Measurements from ENCODE around the gene UBE2R2.
"Not testable (repeated sequence)": the region's sequence is repeated elsewhere in the genome, so short reads cannot be mapped to it uniquely, and the experiment has no call there.

Gene UBE2R2

DNA sequence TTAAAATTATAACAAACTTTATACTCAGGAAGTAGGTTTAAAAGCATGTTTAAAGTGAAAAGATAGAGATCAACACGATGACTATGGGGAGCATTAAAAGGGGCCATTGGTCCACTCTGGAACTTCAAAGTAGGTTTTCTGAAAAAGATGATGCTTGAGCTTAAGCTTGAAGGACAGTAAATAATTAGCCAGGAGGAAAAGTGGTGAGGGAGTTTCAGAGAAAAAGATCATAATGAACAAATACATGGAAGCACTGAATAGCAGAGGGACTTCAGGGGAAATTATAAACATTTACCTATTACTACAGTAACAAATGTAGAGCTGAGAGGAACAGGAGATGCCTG lies 8.0 kb upstream of the UBE2R2 start:
- not testable (repeated sequence) for H3K27me3 ChIP-seq (ENCODE audit: insufficient read depth, low read length); H3K4me1 ChIP-seq (ENCODE audit: insufficient read depth, low read length); H3K4me3 ChIP-seq (ENCODE audit: low read length); H3K36me3 ChIP-seq (ENCODE audit: insufficient read depth, low read length); H2AFZ ChIP-seq (ENCODE audit: low read depth, low read length); H3K9me3 ChIP-seq (ENCODE audit: low read length)

- Histone ChIP-seq H3K9me3 (ENCODE audit: low read length) (no peaks in the 10 kb centered on the region), H3K4me3 (ENCODE audit: low read length) (no peak overlapping the region), H2AFZ (ENCODE audit: low read depth, low read length) (no peak overlapping the region), H3K36me3 (ENCODE audit: insufficient read depth, low read length) (no peaks in the 10 kb centered on the region), H3K4me1 (ENCODE audit: insufficient read depth, low read length) (no peaks in the 10 kb centered on the region), H3K27me3 (ENCODE audit: insufficient read depth, low read length) (no peaks in the 10 kb centered on the region)
Measured at GRCh38 chr9:33809506-33809905, 7.5 kb upstream of the UBE2R2 start.

- Histone ChIP-seq H2AFZ (ENCODE audit: low read depth, low read length) (no peak overlapping the region), H3K4me3 (ENCODE audit: low read length) (no peak overlapping the region), H3K9me3 (ENCODE audit: low read length) (no peaks in the 10 kb centered on the region), H3K36me3 (ENCODE audit: insufficient read depth, low read length) (no peaks in the 10 kb centered on the region), H3K4me1 (ENCODE audit: insufficient read depth, low read length) (peaks cover 9% of the 10 kb centered on the region), H3K27me3 (ENCODE audit: insufficient read depth, low read length) (no peaks in the 10 kb centered on the region)
Measured at GRCh38 chr9:33813712-33814641, 3.0 kb upstream of the UBE2R2 start.

- Histone ChIP-seq H2AFZ (ENCODE audit: low read depth, low read length) (no peak overlapping the region), H3K9me3 (ENCODE audit: low read length) (no peaks in the 10 kb centered on the region), H3K27me3 (ENCODE audit: insufficient read depth, low read length) (no peaks in the 10 kb centered on the region), H3K36me3 (ENCODE audit: insufficient read depth, low read length) (no peaks in the 10 kb centered on the region), H3K4me1 (ENCODE audit: insufficient read depth, low read length) (peaks cover 20% of the 10 kb centered on the region), H3K4me3 (ENCODE audit: low read length) (peak overlapping the region; percentile 61)
Measured at GRCh38 chr9:33815781-33816180, 1.2 kb upstream of the UBE2R2 start.

- Histone ChIP-seq H2AFZ (ENCODE audit: low read depth, low read length) (peak overlapping the region; percentile 49), H3K4me1 (ENCODE audit: insufficient read depth, low read length) (peaks cover 20% of the 10 kb centered on the region), H3K27me3 (ENCODE audit: insufficient read depth, low read length) (no peaks in the 10 kb centered on the region), H3K36me3 (ENCODE audit: insufficient read depth, low read length) (peaks cover 5% of the 10 kb centered on the region), H3K9me3 (ENCODE audit: low read length) (no peaks in the 10 kb centered on the region), H3K4me3 (ENCODE audit: low read length) (peak overlapping the region; percentile 76)
Measured at GRCh38 chr9:33817327-33818166, 587 bp downstream of the UBE2R2 start.

GRCh38 chr9:33818167-33818846 lies 1.3 kb downstream of the UBE2R2 start:
- H3K36me3 ChIP-seq (ENCODE audit: insufficient read depth, low read length): peaks cover 5% of the 10 kb centered on the region
- H3K9me3 ChIP-seq (ENCODE audit: low read length): no peaks in the 10 kb centered on the region
- no peaks in the 10 kb centered on the region for H3K27me3 ChIP-seq (ENCODE audit: insufficient read depth, low read length)
- H2AFZ ChIP-seq (ENCODE audit: low read depth, low read length): no peak overlapping the region
- H3K4me1 ChIP-seq (ENCODE audit: insufficient read depth, low read length): peaks cover 20% of the 10 kb centered on the region
- H3K4me3 ChIP-seq (ENCODE audit: low read length): peak overlapping the region; percentile 76

DNA sequence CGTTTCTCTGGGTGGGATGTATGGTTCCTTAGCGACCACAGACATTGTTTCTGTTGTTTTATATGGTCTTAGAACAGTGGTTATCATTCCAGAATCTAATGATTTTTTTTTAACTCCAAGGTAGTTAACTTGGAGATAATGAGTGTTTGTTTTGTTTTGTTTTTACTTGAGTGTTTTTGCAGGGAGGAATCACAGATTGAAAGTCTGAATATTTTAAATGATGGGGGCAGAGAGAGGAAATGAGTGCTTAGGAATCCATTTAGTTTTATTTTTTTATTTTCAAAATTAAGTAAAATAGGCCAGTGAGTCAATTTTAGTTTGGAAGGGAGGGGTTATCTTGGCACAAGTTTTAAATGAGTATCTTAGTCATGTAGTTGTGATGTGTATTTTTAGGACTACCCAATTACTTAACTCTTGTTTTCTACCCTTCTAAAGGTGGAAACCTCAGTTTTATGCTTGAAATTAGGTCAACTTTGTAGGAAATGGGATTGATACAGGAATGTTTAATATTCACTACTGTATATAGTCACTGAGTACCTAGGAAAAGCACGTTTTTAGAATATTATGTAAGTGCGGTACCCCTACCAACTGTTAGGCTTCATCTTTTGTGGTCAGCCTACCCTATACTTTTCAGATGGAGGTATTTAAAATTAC lies 2.0 kb downstream of the UBE2R2 start:
- H3K9me3 ChIP-seq (ENCODE audit: low read length): no peaks in the 10 kb centered on the region
- peaks cover 9% of the 10 kb centered on the region for H3K36me3 ChIP-seq (ENCODE audit: insufficient read depth, low read length)
- no peak overlapping the region for H2AFZ ChIP-seq (ENCODE audit: low read depth, low read length)
- H3K27me3 ChIP-seq (ENCODE audit: insufficient read depth, low read length): no peaks in the 10 kb centered on the region
- H3K4me3 ChIP-seq (ENCODE audit: low read length): peak overlapping the region; percentile 76
- peaks cover 20% of the 10 kb centered on the region for H3K4me1 ChIP-seq (ENCODE audit: insufficient read depth, low read length)

- H3K36me3 ChIP-seq (ENCODE audit: insufficient read depth, low read length): peaks cover 9% of the 10 kb centered on the region
- no peak overlapping the region for H2AFZ ChIP-seq (ENCODE audit: low read depth, low read length)
- H3K4me1 ChIP-seq (ENCODE audit: insufficient read depth, low read length): peaks cover 20% of the 10 kb centered on the region
- H3K27me3 ChIP-seq (ENCODE audit: insufficient read depth, low read length): no peaks in the 10 kb centered on the region
- H3K9me3 ChIP-seq (ENCODE audit: low read length): no peaks in the 10 kb centered on the region
- H3K4me3 ChIP-seq (ENCODE audit: low read length): peak overlapping the region; percentile 76
Measured at GRCh38 chr9:33820231-33820745, 3.3 kb downstream of the UBE2R2 start.

- no peak overlapping the region for H2AFZ ChIP-seq (ENCODE audit: low read depth, low read length)
- no peak overlapping the region for H3K4me3 ChIP-seq (ENCODE audit: low read length)
- H3K36me3 ChIP-seq (ENCODE audit: insufficient read depth, low read length): peaks cover 13% of the 10 kb centered on the region
- no peaks in the 10 kb centered on the region for H3K27me3 ChIP-seq (ENCODE audit: insufficient read depth, low read length)
- H3K4me1 ChIP-seq (ENCODE audit: insufficient read depth, low read length): peaks cover 11% of the 10 kb centered on the region
- H3K9me3 ChIP-seq (ENCODE audit: low read length): peaks cover 3% of the 10 kb centered on the region
Measured at GRCh38 chr9:33823801-33824200, 6.8 kb downstream of the UBE2R2 start.

DNA sequence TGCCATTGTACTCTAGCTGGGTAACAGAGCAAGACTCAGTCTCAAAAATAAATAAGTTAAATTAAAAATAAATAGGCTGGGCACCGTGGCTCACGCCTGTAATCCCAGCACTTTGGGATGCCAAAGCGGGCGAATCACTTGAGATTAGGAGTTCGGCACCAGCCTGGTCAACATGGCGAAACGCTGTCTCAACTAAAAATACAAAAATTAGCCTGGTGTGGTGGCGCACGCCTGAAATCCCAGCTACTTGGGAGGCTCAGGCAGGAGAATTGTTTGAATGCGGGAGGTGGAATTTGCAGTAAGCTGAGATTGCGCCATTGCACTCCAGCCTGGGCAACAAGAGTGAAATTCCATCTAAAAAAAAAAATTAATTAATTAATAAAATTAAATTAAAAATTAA lies 10.3 kb downstream of the UBE2R2 start:
- H2AFZ ChIP-seq (ENCODE audit: low read depth, low read length); H3K9me3 ChIP-seq (ENCODE audit: low read length); H3K4me3 ChIP-seq (ENCODE audit: low read length); H3K27me3 ChIP-seq (ENCODE audit: insufficient read depth, low read length); H3K4me1 ChIP-seq (ENCODE audit: insufficient read depth, low read length): not testable (repeated sequence)
- H3K36me3 ChIP-seq (ENCODE audit: insufficient read depth, low read length): peaks cover 13% of the 10 kb centered on the region

- H3K27me3 ChIP-seq (ENCODE audit: insufficient read depth, low read length); H2AFZ ChIP-seq (ENCODE audit: low read depth, low read length); H3K4me1 ChIP-seq (ENCODE audit: insufficient read depth, low read length); H3K36me3 ChIP-seq (ENCODE audit: insufficient read depth, low read length); H3K9me3 ChIP-seq (ENCODE audit: low read length); H3K4me3 ChIP-seq (ENCODE audit: low read length): not testable (repeated sequence)
Measured at GRCh38 chr9:33829641-33830230, 12.8 kb downstream of the UBE2R2 start.

- no peaks in the 10 kb centered on the region for H3K9me3 ChIP-seq (ENCODE audit: low read length)
- H3K36me3 ChIP-seq (ENCODE audit: insufficient read depth, low read length): no peaks in the 10 kb centered on the region
- H3K4me1 ChIP-seq (ENCODE audit: insufficient read depth, low read length): no peaks in the 10 kb centered on the region
- no peak overlapping the region for H2AFZ ChIP-seq (ENCODE audit: low read depth, low read length)
- H3K27me3 ChIP-seq (ENCODE audit: insufficient read depth, low read length): no peaks in the 10 kb centered on the region
- no peak overlapping the region for H3K4me3 ChIP-seq (ENCODE audit: low read length)
Measured at GRCh38 chr9:33835625-33836260, 18.8 kb downstream of the UBE2R2 start.

All from neuron (in vitro differentiated cells).